Neuronal stem cell (in vitro differentiated cells): ENCODE results near the gene H6PD.

ENCODE experiments used
- DNase-seq: peaks from one replicate; pipeline ENCODE4 v3.0.0-alpha.2; 2013; ENCODE audit warnings: low spot score
- H2AFZ ChIP-seq: one replicate; pipeline ENCODE4 v1.6.1; 2013; ENCODE audit warnings: mild to moderate bottlenecking, low read length, inconsistent platforms
- H2AK5ac ChIP-seq: 2 replicates; pipeline ENCODE4 v1.6.1; 2013; ENCODE audit warnings: low read depth, mild to moderate bottlenecking, inconsistent platforms, low read length, moderate library complexity, mixed read lengths
- H2BK120ac ChIP-seq: 2 replicates; pipeline ENCODE4 v1.6.1; 2013; ENCODE audit warnings: low read depth, mild to moderate bottlenecking, inconsistent platforms, low read length, moderate library complexity, mixed read lengths
- H2BK12ac ChIP-seq: one replicate; pipeline ENCODE4 v1.6.1; 2013; ENCODE audit warnings: low read length, inconsistent platforms
- H2BK15ac ChIP-seq: 2 replicates; pipeline ENCODE4 v1.6.1; 2013; ENCODE audit warnings: mild to moderate bottlenecking, low read length, inconsistent platforms, mixed read lengths
- H2BK5ac ChIP-seq: one replicate; pipeline ENCODE4 v1.6.1; 2013; ENCODE audit warnings: inconsistent platforms, mild to moderate bottlenecking, low read length, moderate library complexity
- H3K14ac ChIP-seq: one replicate; pipeline ENCODE4 v1.6.1; 2013; ENCODE audit warnings: low read length, inconsistent platforms
- H3K18ac ChIP-seq: 2 replicates; pipeline ENCODE4 v1.6.1; 2013; ENCODE audit warnings: low read length, inconsistent platforms
- H3K23ac ChIP-seq: 2 replicates; pipeline ENCODE4 v1.6.1; 2013; ENCODE audit warnings: low read depth, mild to moderate bottlenecking, mixed read lengths, low read length, inconsistent platforms; ENCODE audit not compliant: poor library complexity
- H3K27ac ChIP-seq: replicated peaks from 3 replicates; pipeline ENCODE4 v1.5.1; 2013; ENCODE audit warnings: low read length, inconsistent platforms
- H3K27me3 ChIP-seq, 3 experiments: 2 replicates each; pipeline ENCODE4 v1.6.1; 2013; ENCODE audit warnings: low read length in 3 of 3, mild to moderate bottlenecking in 2 of 3, inconsistent platforms in 1 of 3, low read depth in 1 of 3, mixed read lengths in 1 of 3, moderate library complexity in 1 of 3; ENCODE audit not compliant: control insufficient read depth in 3 of 3, insufficient read depth in 3 of 3
- H3K36me3 ChIP-seq, 2 donors: replicated peaks in 1 of 2; 2 replicates each; pipeline ENCODE4 v1.6.1; 2013; ENCODE audit warnings: low read length in 2 of 2; ENCODE audit not compliant: control insufficient read depth in 2 of 2, insufficient read depth in 2 of 2
- H3K4ac ChIP-seq: 2 replicates; pipeline ENCODE4 v1.6.1; 2013; ENCODE audit warnings: inconsistent platforms, mild to moderate bottlenecking, low read length, moderate library complexity
- H3K4me1 ChIP-seq, 2 donors: 1 replicate in 1 of 2; 2 replicates in 1 of 2; pipeline ENCODE4 v1.6.1; 2013; ENCODE audit warnings: low read length in 2 of 2, low read depth in 1 of 2; ENCODE audit not compliant: control insufficient read depth in 2 of 2, insufficient read depth in 1 of 2
- H3K4me2 ChIP-seq: one replicate; pipeline ENCODE4 v1.6.1; 2013; ENCODE audit warnings: mild to moderate bottlenecking, low read length, inconsistent platforms; ENCODE audit not compliant: insufficient read depth, poor library complexity, severe bottlenecking
- H3K4me3 ChIP-seq, 2 donors: 2 replicates each; pipeline ENCODE4 v1.5.1; 2013; ENCODE audit warnings: low read length in 2 of 2, mild to moderate bottlenecking in 2 of 2, inconsistent platforms in 1 of 2, moderate library complexity in 1 of 2
- H3K79me1 ChIP-seq: one replicate; pipeline ENCODE4 v1.6.1; 2013; ENCODE audit warnings: low read depth, mild to moderate bottlenecking, inconsistent platforms, low read length, moderate library complexity
- H3K9ac ChIP-seq: one replicate; pipeline ENCODE4 v1.6.1; 2013; ENCODE audit warnings: mild to moderate bottlenecking, low read depth, low read length, inconsistent platforms; ENCODE audit not compliant: poor library complexity
- H3K9me3 ChIP-seq, 2 donors: replicated peaks in 1 of 2; 2 replicates each; pipeline versions ENCODE3 to v1.6.1; 2013; ENCODE audit warnings: low read length in 2 of 2, mild to moderate bottlenecking in 2 of 2, inconsistent platforms in 1 of 2, low read depth in 1 of 2, mixed read lengths in 1 of 2, moderate library complexity in 1 of 2; ENCODE audit not compliant: control insufficient read depth in 2 of 2, insufficient read depth in 1 of 2
- H4K8ac ChIP-seq: one replicate; pipeline ENCODE4 v1.6.1; 2013; ENCODE audit warnings: low read depth, mild to moderate bottlenecking, inconsistent platforms, low read length, moderate library complexity
- H4K91ac ChIP-seq: one replicate; pipeline ENCODE4 v1.6.1; 2013; ENCODE audit warnings: low read length, low read depth, mild to moderate bottlenecking, inconsistent platforms; ENCODE audit not compliant: poor library complexity
- WGBS, 2 donors: extraction: QIAGEN DNeasy Blood & Tissue Kit; methylation state at CpG; one replicate each; pipeline ENCODE4 v1.1.7; 2013; ENCODE audit warnings: missing lambda C conversion rate in 2 of 2, mixed read lengths in 1 of 2; ENCODE audit not compliant: insufficient read length in 2 of 2, insufficient replicate concordance in 1 of 2; ENCODE audit errors: extremely low coverage in 2 of 2; 5-methylcytosine and 5-hydroxymethylcytosine counted together

The H6PD gene

GRCh38 chr1:9258629-9259028, 24.1 kb downstream of the H6PD start:
- H3K18ac ChIP-seq, result no peak overlapping the region
- H3K4me2 ChIP-seq, result no peak overlapping the region
- no peak overlapping the region for H2AFZ ChIP-seq
- H3K4ac ChIP-seq, result no peak overlapping the region
- H3K27me3 ChIP-seq, result no peaks in the 10 kb centered on the region
- peaks cover 11% of the 10 kb centered on the region in 2 donors for H3K9me3 ChIP-seq
- no CpG with 5 or more reads among the region's 9 CpGs for WGBS, 2 donors
- no peak overlapping the region for H2BK5ac ChIP-seq
- no peak overlapping the region for H3K4me3 ChIP-seq
- H3K36me3 ChIP-seq, result peaks cover 5 to 7% of the 10 kb centered on the region in 2 donors
- H2BK120ac ChIP-seq, result no peak overlapping the region
- H2BK12ac ChIP-seq, result no peak overlapping the region
- peaks cover 9% of the 10 kb centered on the region for H3K79me1 ChIP-seq
- H3K9ac ChIP-seq, result no peak overlapping the region
- no peak overlapping the region for H3K14ac ChIP-seq
- H3K23ac ChIP-seq, result no peak overlapping the region
- peaks cover 3 to 10% of the 10 kb centered on the region in 2 donors for H3K4me1 ChIP-seq
- H4K91ac ChIP-seq, result no peak overlapping the region
- H3K27ac ChIP-seq, result no peak overlapping the region
- H2BK15ac ChIP-seq, result no peak overlapping the region
- H2AK5ac ChIP-seq, result no peak overlapping the region
- no peak for DNase-seq
- H4K8ac ChIP-seq, result no peak overlapping the region

- H4K91ac ChIP-seq, result peak overlapping the region; percentile 4
- no peaks in the 10 kb centered on the region for H3K27me3 ChIP-seq
- no CpG with 5 or more reads among the region's 20 CpGs for WGBS, 2 donors
- H3K79me1 ChIP-seq, result peaks cover 11% of the 10 kb centered on the region
- H3K9ac ChIP-seq, result no peak overlapping the region
- peaks cover 0 to 3% of the 10 kb centered on the region in 2 donors for H3K4me1 ChIP-seq
- no peak overlapping the region for H4K8ac ChIP-seq
- no peak overlapping the region for H3K4me2 ChIP-seq
- no peak overlapping the region for H3K18ac ChIP-seq
- H2BK12ac ChIP-seq, result no peak overlapping the region
- peaks cover 11% of the 10 kb centered on the region in 2 donors for H3K9me3 ChIP-seq
- H2AFZ ChIP-seq, result no peak overlapping the region
- no peak overlapping the region for H3K27ac ChIP-seq
- H2AK5ac ChIP-seq, result no peak overlapping the region
- H3K14ac ChIP-seq, result no peak overlapping the region
- no peak overlapping the region for H3K4ac ChIP-seq
- no peak overlapping the region for H3K4me3 ChIP-seq
- no peak overlapping the region for H2BK15ac ChIP-seq
- peaks cover 12 to 22% of the 10 kb centered on the region in 2 donors for H3K36me3 ChIP-seq
- H3K23ac ChIP-seq, result no peak overlapping the region
- H2BK5ac ChIP-seq, result no peak overlapping the region
- no peak for DNase-seq
- H2BK120ac ChIP-seq, result no peak overlapping the region
Observed at GRCh38 chr1:9260059-9260766, 25.6 kb downstream of the H6PD start.

GRCh38 chr1:9261496-9261895, 26.9 kb downstream of the H6PD start:
- Histone ChIP-seq H2BK15ac (peak overlapping the region; percentile 18), H3K23ac (no peak overlapping the region), H3K9ac (no peak overlapping the region), H3K14ac (no peak overlapping the region), H3K4me3 (no peak overlapping the region), H3K18ac (peak overlapping the region; percentile 46), H3K27me3 (no peaks in the 10 kb centered on the region), H4K91ac (no peak overlapping the region), H3K27ac (no peak overlapping the region), H2AK5ac (no peak overlapping the region), H3K79me1 (peaks cover 11% of the 10 kb centered on the region), H3K36me3 (peaks cover 12 to 22% of the 10 kb centered on the region in 2 donors), H2BK12ac (peak overlapping the region; percentile 26), H3K4me2 (no peak overlapping the region), H2BK5ac (no peak overlapping the region), H4K8ac (no peak overlapping the region), H3K4ac (no peak overlapping the region), H3K4me1 (peaks cover 9% of the 10 kb centered on the region in 2 donors), H3K9me3 (peaks cover 11% of the 10 kb centered on the region in 2 donors), H2AFZ (no peak overlapping the region), H2BK120ac (no peak overlapping the region)
- DNase-seq, result no peak
- WGBS, 2 donors, result no CpG with 5 or more reads among the region's 8 CpGs

DNA sequence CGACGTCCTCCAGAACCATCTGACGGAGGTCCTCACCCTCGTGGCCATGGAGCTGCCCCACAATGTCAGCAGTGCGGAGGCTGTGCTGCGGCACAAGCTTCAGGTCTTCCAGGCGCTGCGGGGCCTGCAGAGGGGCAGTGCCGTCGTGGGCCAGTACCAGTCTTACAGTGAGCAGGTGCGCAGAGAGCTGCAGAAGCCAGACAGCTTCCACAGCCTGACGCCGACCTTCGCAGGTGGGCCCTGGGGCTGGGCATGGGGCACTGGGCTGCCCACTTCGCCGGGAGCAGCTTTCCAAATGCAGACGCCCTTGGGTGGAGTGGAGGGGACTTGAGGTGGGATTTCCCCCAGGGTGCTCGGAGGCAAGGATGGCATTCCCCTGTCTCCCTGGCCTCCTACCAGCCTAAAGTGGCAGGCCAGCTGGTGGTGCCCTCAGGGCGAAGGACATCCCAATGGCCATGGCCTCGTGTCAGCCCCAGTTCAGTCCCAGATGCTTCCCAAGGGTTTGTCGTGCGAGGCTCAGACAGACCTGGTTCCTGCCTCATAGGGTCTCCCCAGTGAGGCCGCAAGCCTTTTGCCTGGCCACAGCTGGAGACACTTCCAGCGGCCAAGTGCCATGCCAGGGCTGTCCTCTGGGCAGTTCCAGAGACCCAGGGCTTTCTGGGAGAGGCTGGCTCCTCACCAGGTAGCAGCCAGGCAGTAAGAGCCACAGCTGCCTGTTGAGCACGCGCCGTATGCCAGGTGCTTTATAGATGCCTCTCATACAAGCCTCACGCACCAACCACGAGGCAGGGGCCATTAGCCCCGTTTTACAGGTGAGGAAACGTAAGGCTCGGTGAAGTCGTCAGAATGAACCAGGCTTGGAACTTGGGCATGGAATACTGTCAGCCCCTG, 27.8 kb downstream of the H6PD start:
- Histone ChIP-seq H2BK15ac (no peak overlapping the region), H3K4me3 (no peak overlapping the region), H3K4me2 (no peak overlapping the region), H3K4ac (no peak overlapping the region), H3K4me1 (peaks cover 9 to 11% of the 10 kb centered on the region in 2 donors), H2BK5ac (no peak overlapping the region), H3K9me3 (peaks cover 11% of the 10 kb centered on the region in 2 donors), H3K79me1 (peaks cover 11% of the 10 kb centered on the region), H3K23ac (no peak overlapping the region), H3K27me3 (no peaks in the 10 kb centered on the region), H3K36me3 (peaks cover 12 to 22% of the 10 kb centered on the region in 2 donors), H3K9ac (no peak overlapping the region), H2BK12ac (no peak overlapping the region), H4K8ac (no peak overlapping the region), H2AK5ac (no peak overlapping the region), H3K27ac (no peak overlapping the region), H3K14ac (no peak overlapping the region), H2AFZ (no peak overlapping the region), H4K91ac (no peak overlapping the region), H2BK120ac (no peak overlapping the region), H3K18ac (no peak overlapping the region)
- no CpG with 5 or more reads among the region's 33 CpGs for WGBS, 2 donors
- DNase-seq, result no peak
